Astrocyte of the hippocampus (primary cell): ENCODE data around the gene PARD3B.

ENCODE experiments used
- DNase-seq: peaks from one replicate; pipeline ENCODE4 v3.0.0; 2011; ENCODE audit warnings: low read depth, low spot score

PARD3B gene

DNA sequence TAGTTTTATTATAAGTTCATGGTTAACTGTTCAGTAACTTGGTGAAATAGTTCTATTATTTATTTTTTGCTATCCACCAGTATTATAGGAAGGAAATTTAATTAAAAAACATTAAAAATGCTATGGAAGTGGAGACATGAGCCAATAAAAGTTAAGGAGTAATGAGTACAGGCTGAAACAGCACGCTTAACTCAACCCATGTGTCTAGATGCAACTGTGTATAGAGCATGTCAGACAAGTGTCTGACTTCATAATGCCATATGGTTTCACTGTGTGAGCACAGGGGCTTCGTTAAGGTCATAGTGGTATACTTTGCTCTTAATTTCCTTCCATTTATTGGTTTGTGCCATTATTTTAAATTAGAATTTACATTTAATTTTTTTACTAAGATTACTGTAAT, 570.2 kb downstream of the PARD3B start:
- DNase-seq: no peak

DNA sequence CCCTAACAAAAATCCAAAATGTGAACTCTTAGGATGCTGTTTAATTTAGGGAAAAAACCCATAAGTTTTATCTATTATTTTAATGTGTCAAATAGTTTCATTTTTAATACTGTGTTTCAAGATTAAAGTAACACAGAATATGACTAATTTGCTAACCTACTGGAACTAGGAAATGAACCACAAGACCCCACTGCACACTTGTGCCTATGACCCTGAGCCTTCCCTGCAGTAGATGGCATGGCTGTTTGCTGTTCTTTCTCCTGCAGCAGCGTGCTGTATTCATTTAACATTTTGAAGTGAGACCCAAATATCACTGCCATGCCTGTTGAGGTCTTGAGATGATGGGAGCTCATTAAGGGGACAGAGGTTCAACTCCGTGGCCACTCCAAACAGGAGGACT, 571.9 kb downstream of the PARD3B start:
- DNase-seq: no peak

GRCh38 chr2:205119136-205119535, 573.9 kb downstream of the PARD3B start:
- no peak for DNase-seq

- no peak for DNase-seq
Measured at GRCh38 chr2:205128726-205129125, 583.5 kb downstream of the PARD3B start.

DNA sequence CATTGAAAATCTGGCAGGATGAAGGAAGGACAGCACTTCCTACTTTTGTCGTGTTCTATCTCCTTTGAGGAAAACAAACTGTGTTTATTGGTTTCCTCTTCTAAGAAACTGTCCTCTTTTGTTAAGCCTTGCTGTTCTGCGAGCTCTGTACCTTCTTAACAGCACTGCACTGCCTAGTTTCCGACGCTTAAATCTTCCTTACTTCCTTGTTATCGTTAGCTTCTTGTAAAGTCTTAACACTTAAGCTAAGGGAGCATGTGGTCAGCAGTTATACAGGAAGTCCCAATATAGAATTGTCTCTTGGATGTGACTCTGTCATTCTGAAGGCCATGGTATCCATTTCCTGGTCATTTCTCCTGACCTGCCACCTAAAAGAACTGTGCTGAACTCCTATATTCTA, 584.3 kb downstream of the PARD3B start:
- no peak for DNase-seq

GRCh38 chr2:205130111-205130829, 585.0 kb downstream of the PARD3B start:
- peak; percentile 72 for DNase-seq

- peak; percentile 18 for DNase-seq
Measured at GRCh38 chr2:205133544-205133943, 588.3 kb downstream of the PARD3B start.

DNA sequence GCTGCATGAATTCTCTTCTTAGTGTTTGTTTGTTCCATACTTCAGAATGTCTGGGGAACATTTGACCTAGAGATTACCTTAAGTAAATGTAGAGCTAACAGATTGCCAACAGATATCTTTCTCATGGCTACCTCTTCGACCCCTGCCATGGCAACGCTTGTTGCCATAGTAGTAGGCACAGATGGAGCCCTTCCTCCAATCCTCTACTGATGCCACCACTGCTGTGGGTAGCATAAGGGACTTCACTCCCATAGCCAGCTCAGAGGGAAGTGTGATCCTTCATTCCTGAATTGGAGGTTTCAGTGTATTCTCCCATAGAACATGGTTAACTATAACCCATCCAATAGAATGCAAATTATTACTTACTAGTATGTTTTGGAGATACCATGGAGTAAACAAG, 593.5 kb downstream of the PARD3B start:
- no peak for DNase-seq

GRCh38 chr2:205139822-205140463, 594.7 kb downstream of the PARD3B start:
- no peak for DNase-seq

DNA sequence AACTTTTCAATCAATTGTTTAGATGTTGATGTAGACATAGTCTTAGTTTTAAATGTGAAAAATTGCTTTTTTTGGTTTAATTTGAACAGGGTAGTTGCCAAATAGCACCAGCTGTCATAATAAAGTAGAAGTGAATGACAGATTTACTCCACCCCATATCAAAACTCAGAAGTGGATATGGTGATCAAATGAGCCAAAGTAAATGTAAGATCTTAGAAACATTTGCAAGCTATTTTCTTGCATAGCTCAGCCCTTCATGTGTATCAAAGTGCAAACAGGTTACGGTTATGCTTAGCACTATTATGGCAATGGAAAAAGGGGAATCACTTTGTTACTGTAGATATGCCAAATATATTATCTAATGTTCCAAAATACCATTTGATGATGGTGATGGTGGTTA, 596.1 kb downstream of the PARD3B start:
- no peak for DNase-seq

DNA sequence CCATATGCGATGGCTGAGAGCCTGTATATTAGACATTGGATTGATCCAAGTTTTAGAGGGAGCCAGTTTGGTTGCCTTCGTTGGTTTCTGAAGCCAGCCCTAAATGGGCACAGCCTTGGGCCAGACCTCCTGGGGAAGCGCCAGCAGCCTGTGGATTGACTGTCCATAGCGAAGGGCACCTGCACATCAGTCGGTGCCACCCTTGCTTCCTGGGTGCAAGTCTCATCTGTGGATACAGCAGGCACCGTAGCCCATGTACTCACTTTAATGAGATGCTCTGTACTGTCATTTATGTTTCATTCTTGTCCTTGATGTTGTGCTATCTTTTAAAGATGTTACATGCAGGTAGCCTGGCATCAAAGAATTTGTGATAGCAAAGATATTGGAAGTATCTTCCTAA, 600.6 kb downstream of the PARD3B start:
- DNase-seq: no peak

DNA sequence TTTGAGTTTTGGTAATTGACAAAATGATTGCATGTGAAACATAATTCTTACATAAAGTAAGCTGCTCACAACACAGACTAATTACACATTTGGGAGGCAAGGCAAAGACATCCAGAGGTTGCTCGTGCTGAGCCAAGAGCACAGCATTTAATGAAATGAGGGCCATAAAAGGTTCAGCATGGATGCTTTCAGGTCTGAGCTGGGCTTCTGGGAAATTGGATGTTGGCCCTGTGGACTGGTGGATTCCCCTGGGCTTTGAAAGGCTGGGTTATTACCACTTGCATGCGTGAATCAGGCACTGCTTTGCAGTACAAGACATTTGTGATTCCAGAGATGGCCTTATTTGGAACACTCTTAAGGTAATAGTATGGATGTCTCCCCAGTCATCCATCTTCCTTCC, 603.5 kb downstream of the PARD3B start:
- no peak for DNase-seq

DNA sequence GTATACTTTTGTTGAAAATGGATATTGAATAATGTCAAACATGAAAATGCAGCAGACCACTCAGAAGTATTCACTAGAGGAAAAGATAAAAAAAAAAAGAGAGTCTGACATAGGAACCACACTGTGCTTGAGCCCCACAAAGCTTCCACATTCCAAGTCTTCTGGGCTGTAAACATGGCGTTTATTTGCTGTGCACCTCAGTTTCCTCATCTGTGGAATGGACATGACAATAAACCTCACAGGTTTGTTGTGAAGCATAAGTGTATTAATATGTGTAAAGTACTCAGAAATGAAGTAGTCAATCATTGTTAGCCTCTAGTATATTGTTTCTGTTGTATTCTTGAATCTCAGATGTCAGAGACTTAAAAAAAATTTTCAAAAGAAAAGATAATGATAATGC, 611.2 kb downstream of the PARD3B start:
- DNase-seq: no peak

- no peak for DNase-seq
Measured at GRCh38 chr2:205158404-205158803, 613.1 kb downstream of the PARD3B start.

- peak; percentile 37 for DNase-seq
Measured at GRCh38 chr2:205161156-205161839, 616.0 kb downstream of the PARD3B start.

DNA sequence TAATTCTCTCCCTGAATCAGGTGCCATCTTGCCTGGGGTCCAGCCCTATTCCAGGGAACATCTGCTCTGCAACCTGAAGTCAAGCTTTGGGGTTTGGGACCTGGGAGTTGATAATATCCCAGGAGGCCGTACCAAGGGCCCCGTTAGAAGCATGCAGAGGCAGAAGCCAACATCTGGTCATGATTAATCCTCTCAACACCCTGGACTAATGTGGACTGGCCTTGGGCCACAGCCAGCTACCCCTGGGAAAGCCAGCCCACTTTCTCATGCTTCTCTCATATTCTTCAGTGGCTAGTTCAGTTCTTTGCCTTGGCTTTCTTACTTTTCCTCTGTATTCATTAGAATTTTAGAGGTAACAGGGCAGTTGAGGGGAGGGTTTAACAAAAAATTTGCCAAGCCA, 621.5 kb downstream of the PARD3B start:
- DNase-seq: no peak

DNA sequence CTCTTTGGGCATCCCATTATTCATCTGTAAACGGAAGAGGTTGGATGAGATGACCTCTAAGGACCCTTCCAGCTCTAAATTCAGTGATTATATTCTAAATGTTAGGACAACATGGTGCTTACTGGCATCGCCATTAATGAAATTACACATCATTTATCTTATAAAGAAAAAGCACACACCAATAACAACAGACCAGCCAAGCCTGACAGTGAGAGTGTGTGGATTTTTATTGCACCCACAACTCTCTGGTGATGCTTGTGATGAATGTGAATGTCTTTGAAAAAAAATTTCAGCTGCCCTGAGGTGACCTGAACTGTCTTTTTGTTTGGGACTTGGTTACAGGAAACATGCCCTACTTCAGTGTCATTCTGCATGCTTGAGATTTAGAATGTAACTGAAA, 623.7 kb downstream of the PARD3B start:
- DNase-seq: no peak

- DNase-seq: no peak
Measured at GRCh38 chr2:205169464-205169863, 624.2 kb downstream of the PARD3B start.

DNA sequence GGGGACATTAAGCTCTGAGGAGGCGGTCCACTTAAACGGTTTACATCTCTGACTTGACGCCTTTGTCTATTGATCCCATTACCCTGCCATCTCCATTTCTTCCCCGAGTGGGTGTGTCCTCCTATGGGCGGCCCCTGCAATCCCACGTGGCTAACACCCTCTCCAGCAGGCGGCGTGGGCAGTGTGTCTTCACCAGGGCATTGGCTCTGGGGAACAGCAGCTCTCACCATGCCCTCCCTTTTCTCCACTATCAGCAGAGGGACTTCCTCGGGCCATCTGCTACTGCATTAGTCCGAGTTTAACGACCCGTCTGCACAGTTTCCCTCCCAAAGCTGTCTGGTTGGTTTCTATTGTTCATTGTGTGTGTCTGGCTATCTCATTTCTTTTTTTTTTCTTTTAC, 625.1 kb downstream of the PARD3B start:
- DNase-seq: no peak

DNA sequence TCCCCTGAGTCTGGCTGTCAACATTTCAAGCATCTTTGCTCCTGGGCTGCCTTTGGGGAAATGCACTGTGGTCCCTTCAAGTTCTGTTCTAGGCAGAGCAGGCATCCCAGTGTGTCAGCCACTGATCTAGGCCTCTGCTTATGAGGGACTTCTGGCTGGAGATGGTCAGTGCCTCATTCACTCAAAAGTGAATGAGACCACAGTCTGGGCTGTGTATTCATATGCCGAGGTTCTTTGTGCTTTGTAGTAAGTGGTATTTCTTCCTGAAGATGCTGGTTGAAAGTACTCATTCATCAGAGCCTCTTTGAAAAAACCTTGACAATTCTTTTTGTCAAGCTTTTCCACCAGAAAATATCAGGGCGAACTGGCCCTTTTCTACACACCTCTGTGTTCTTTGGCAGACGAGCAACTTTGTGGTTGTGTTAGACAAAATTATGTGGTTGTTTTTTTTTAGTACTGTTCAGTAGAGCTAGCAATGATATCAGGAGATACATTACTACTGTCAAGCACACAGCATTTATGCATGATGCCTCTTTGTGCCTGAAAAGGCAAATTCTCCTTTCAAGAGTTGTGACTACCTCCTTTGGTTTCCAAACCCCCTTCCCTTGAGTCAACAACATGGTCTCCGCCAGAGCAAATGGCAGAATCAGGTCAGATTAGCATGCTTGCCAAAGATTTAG, 626.1 kb downstream of the PARD3B start:
- DNase-seq: peak; percentile 80

DNA sequence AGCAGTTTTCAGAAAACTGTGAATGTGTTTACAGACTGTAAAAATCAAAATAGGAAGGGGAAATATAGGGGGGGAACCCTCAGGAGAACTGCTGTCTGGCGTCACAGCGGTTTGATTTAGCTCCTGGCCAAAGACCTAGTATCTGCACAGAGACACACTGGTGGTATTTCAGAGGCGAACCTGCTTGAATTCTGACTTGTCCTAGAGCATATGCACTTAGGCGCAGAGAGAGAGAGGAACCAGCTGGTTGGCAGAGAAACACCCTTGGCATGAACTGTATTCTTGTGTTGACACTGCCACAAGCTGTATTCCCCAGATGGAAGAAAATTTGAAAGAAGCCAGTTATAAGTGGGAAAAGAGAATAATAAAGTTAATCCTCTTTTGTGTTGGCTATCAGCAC, 630.6 kb downstream of the PARD3B start:
- peak; percentile 29 for DNase-seq

- DNase-seq: peak; percentile 58
Measured at GRCh38 chr2:205176546-205176945, 631.3 kb downstream of the PARD3B start.
